SKM-1 (cell line): Measurements from ENCODE around the gene TFB1M.
"Not testable (repeated sequence)": the region's sequence is repeated elsewhere in the genome, so short reads cannot be mapped to it uniquely, and the experiment has no call there.

Experiments used
- DNase-seq: peaks from one replicate; lab custom pipeline; 2025; ENCODE audit not compliant: unreplicated experiment; lab: John Stamatoyannopoulos, UW

Gene TFB1M

GRCh38 chr6:155314092-155314772 lies at the start of gene TFB1M:
Gene TFB1M, minus strand, starts transcription at chr6:155314484. Its CDS starts 56 bp downstream, at chr6:155314428.
- DNase-seq: peak; percentile 97

GRCh38 chr6:155364021-155364420 lies 49.7 kb upstream of the TFB1M start:
- DNase-seq: not testable (repeated sequence)

DNA sequence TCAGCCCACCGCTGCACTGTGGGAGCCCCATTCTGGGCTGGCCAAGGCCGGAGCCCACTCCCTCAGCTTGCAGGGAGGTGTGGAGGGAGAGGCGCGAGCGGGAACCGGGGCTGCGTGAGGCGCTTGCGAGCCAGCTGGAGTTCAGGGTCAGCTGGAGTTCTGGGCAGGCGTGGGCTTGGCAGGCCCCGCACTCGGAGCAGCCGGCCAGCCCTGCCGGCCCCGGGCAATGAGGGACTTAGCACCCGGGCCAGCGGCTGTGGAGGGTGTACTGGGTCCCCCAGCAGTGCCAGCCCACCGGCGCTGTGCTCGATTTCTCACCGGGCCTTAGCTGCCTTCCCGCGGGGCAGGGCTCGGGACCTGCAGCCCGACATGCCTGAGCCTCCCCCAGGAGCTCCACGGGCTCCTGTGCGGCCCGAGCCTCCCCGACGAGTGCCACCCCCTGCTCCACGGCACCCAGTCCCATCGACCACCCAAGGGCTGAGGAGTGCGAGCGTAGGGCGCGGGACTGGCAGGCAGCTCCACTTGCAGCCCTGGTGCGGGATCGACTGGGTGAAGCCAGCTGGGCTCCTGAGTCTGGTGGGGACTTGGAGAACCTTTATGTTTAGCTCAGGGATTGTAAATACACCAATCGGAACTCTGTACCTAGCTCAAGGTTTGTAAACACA lies 48.8 kb upstream of the TFB1M start:
- not testable (repeated sequence) for DNase-seq

DNA sequence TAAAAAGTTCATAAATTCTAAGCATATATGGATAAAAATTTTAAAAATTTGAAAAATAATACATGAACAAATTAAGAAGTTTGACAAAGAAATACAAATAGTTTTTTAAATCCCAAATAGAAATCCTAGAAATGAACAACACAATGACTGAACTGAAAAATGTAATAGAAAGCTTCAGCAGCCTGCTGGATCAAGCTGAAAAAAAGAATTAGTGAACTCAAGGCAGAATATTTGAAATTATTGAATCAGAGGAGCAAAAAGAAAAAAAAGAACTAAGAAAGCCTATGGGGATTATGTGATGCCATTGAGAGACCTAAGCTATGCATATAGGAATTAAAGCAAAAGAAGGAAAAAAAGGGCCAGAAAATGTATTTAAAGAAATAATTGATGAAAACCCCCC lies 39.9 kb upstream of the TFB1M start:
- no peak for DNase-seq

DNA sequence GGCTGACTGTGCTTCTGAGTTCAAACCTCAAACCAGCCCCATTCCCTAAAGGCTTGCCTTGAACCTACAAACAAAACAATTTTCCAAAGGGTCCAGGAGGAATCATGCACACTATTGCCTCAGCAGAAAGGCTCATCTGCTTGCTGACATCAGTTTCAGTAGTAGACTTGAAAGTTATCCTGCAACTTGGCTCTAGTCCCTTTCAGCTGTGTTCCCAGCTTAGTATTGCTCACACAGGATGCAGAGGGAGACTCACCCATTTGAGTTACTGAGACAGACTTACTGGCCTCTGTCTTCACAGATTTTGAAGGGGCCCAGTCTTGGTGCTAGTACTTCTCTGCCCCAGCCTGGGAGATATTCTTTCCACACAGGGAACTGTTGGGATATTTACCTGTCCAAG lies 38.5 kb upstream of the TFB1M start:
- DNase-seq: no peak

DNA sequence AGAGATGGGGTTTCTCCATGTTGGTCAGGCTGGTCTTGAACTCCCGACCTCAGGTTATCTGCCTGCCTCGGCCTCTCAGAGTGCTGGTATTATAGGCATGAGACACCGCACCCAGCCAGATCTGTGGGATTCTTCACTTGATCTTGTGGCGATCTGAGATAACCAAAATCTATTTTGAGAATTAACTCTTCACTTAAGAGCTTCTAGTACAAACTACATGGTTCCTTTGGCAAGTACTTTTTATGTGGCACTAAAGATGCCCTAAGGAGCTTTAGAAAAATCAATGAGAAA lies 37.8 kb upstream of the TFB1M start:
- no peak for DNase-seq

DNA sequence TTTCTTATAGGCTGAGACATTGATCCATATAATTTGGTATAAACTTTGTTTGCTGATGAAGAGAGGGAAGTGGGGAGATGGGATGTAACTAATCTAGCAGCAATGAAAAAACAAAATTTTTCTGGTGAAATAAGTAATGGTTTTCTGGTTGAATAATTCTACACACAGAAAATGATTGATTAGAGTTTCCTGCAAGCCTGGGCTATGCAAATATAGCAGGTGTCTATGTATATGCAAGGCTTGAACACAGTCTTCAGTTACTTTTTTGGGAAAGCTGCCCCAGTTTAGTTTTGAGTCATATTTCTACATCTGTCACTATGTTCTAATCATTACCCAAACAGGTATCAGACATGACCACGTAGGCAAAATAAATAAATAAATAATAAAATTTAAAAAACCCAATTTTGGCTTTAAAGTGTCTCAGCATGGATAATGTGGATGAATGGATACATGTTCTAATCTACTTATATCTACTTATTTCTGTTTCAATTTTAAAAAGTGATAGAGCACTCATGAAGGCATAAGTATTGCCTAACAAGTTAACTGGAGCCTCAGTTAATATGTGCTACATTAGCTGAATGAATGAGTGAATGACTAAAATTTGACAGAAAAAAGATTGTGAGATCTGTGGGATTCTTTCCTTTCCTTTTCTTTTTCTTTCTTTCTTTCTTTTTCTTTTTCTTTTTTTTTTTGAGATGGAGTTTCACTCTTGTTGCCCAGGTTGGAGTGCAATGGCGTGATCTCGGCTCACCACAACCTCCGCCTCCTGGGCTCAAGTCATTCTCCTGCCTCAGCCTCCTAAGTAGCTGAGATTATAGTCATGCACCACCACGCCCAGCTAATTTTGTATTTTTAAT lies 37.2 kb upstream of the TFB1M start:
- no peak for DNase-seq

- DNase-seq: no peak
Measured at GRCh38 chr6:155349956-155350355, 35.7 kb upstream of the TFB1M start.

- no peak for DNase-seq
Measured at GRCh38 chr6:155349129-155349528, 34.8 kb upstream of the TFB1M start.

GRCh38 chr6:155347800-155348199 lies 33.5 kb upstream of the TFB1M start:
- no peak for DNase-seq

- no peak for DNase-seq
Measured at GRCh38 chr6:155346957-155347356, 32.7 kb upstream of the TFB1M start.

DNA sequence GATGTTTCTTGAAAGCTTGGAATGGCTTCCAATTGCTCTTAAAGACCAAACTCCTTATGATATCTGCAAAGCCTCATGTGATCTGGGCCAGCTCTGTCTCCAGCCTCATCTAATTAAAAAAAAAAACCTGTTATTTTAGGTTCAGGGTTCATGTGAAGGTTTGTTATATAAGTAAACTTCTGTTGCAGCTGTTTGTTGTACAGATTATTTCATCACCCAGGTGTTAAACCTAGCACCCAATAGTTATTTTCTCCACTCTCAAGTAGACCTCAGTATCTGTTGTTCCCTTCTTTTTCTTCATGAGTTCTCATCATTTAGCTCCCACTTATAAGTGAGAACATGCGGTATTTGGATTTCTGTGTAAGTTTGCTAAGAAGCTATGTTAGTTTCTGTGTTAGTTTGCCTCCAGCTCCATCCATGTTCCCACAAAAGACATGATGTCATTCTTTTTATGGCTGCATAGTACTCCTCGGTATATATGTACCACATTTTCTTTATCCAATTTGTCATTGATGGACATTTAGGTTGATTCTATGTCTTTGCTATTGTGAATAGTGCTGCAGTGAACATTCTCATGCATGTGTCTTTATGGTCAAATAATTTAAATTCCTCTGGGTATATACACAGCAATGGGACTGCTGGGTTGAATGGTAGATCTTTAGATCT lies 30.2 kb upstream of the TFB1M start:
- no peak for DNase-seq

- no peak for DNase-seq
Measured at GRCh38 chr6:155341130-155341828, 27.0 kb upstream of the TFB1M start.

GRCh38 chr6:155340464-155341129 lies 26.3 kb upstream of the TFB1M start:
- no peak for DNase-seq

- DNase-seq: not testable (repeated sequence)
Measured at GRCh38 chr6:155339929-155340328, 25.6 kb upstream of the TFB1M start.

- DNase-seq: not testable (repeated sequence)
Measured at GRCh38 chr6:155338237-155338636, 24.0 kb upstream of the TFB1M start.

- DNase-seq: no peak
Measured at GRCh38 chr6:155335265-155335664, 21.0 kb upstream of the TFB1M start.

DNA sequence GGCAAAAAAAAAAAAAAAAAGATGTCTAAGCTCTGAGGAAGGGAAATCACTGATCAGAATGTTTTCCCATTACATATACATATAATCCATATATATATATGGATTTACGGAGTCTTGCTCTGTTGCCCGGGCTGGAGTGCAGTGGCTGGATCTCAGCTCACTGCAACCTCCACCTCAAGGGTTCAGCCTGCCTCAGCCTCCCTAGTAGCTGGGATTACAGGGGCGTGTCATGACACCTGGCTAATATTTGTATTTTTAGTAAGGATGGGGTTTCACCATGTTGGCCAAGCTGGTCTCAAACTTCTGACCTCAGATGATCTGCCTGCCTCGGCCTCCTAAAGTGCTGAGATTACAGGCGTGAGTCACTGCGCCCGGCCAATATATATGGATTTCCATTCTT lies 19.8 kb upstream of the TFB1M start:
- DNase-seq: not testable (repeated sequence)

GRCh38 chr6:155333414-155333813 lies 19.1 kb upstream of the TFB1M start:
- DNase-seq: no peak

DNA sequence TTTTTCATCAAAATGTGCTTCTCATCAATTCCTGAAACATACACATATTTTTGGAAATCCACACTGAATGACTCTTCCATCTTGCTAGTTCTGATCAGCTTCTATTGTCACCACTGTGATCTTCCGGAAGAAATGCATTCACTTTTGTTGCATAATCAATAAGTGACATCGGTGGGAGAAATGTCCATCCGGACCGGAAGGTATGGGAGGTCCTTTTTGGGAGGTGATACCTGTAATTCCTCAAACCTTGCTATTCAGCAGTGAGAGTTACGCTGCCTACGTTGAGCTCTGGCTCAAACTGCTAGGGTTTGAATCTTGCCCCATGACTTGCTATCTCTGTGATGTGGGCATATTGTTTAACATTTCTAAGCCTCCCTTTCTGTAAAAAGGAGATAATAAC lies 16.6 kb upstream of the TFB1M start:
- DNase-seq: no peak
